HCT116 (cell line): ENCODE measurements around the gene TMEM132D.

Experiments used
- EZH2 ChIP-seq: fragments of 200-600 bp; sonication (generic); IDR thresholded peaks from 2 replicates; pipeline ENCODE4 v1.6.1; 2017; ENCODE audit warnings: antibody characterized with exemption, mixed run types
- FOSL1 ChIP-seq: IDR thresholded peaks from 2 replicates; pipeline ENCODE4 v1.6.1; 2012; ENCODE audit warnings: low read depth
- POLR2A ChIP-seq: IDR thresholded peaks from 2 replicates; pipeline ENCODE4 v1.7.0; 2011; ENCODE audit warnings: borderline replicate concordance; ENCODE audit not compliant: insufficient read depth, insufficient read length; ENCODE audit errors: extremely low read depth
- POLR2AphosphoS5 ChIP-seq: IDR thresholded peaks from 2 replicates; pipeline ENCODE4 v1.6.1; 2011; ENCODE audit warnings: mild to moderate bottlenecking, low read depth, low read length, moderate library complexity
- YY1 ChIP-seq: IDR thresholded peaks from 2 replicates; pipeline ENCODE4 v1.6.1; 2011; ENCODE audit warnings: low read length, low read depth, moderate library complexity, mild to moderate bottlenecking; ENCODE audit not compliant: insufficient replicate concordance; ENCODE audit errors: extremely low read depth
- ZFX ChIP-seq: fragments of 450-650 bp; IDR thresholded peaks from 2 replicates; pipeline ENCODE4 v1.6.1; 2017
- ZNF274 ChIP-seq: fragments of 200-500 bp; sonication (Bioruptor generic); IDR thresholded peaks from 2 replicates; pipeline ENCODE4 v1.6.1; 2014; ENCODE audit warnings: mild to moderate bottlenecking, low read depth, low read length, inconsistent platforms

GRCh38 chr12:129434790-129435189 lies 469.0 kb downstream of the TMEM132D start:
- no peak for TF ChIP-seq ZNF274
- TF ChIP-seq YY1, result no peak
- TF ChIP-seq FOSL1, result no peak
- TF ChIP-seq POLR2AphosphoS5, result no peak
- no peak for TF ChIP-seq EZH2
- no peak for TF ChIP-seq ZFX
- TF ChIP-seq POLR2A, result no peak
